Esophagus muscularis mucosa (tissue), 3 donors: ENCODE measurements around the gene CHPF2.

Experiments
- CTCF ChIP-seq, 3 experiments: fragments of 200-600 bp in 2 of 3; fragments of 450-650 bp in 1 of 3; sonication (generic) in 2 of 3; IDR thresholded peaks; one replicate each; pipeline ENCODE4 v1.5.1; 2017 to 2019; ENCODE audit warnings: antibody characterized with exemption in 3 of 3, mild to moderate bottlenecking in 2 of 3, moderate library complexity in 1 of 3
- POLR2A ChIP-seq: fragments of 450-650 bp; IDR thresholded peaks from one replicate; pipeline ENCODE4 v1.6.1; 2017; ENCODE audit warnings: antibody characterized with exemption, moderate library complexity, mild to moderate bottlenecking, low read depth

DNA sequence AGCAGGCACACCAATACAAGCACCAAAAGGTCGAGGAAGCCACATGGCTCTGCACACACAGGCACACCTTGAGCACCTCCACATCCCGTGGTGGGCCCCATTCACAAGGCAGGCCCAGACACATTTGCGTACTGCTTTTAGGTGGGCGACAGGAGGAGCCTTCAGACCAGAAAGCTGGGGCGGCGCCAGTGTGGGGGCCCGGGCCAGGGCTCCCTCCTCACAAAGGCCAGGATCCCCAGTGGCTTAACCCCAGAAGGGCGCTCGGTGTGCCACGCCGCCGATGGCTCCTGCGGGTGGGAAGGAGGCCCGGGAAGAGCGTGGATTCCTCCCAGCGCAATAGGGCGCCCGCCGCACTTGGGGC, 19.0 kb downstream of the CHPF2 start:
- TF ChIP-seq CTCF (IDR thresholded peaks at IDR 0.05) = no peak
- TF ChIP-seq POLR2A = no peak
